ENCODE results near the gene NOTUM.
"Not testable (repeated sequence)": the region's sequence is repeated elsewhere in the genome, so short reads cannot be mapped to it uniquely, and the experiment has no call there.

The NOTUM gene

GRCh38 chr17:81956607-81957589 lies 4.1 kb downstream of the NOTUM start:
- no peak for DNase-seq

DNA sequence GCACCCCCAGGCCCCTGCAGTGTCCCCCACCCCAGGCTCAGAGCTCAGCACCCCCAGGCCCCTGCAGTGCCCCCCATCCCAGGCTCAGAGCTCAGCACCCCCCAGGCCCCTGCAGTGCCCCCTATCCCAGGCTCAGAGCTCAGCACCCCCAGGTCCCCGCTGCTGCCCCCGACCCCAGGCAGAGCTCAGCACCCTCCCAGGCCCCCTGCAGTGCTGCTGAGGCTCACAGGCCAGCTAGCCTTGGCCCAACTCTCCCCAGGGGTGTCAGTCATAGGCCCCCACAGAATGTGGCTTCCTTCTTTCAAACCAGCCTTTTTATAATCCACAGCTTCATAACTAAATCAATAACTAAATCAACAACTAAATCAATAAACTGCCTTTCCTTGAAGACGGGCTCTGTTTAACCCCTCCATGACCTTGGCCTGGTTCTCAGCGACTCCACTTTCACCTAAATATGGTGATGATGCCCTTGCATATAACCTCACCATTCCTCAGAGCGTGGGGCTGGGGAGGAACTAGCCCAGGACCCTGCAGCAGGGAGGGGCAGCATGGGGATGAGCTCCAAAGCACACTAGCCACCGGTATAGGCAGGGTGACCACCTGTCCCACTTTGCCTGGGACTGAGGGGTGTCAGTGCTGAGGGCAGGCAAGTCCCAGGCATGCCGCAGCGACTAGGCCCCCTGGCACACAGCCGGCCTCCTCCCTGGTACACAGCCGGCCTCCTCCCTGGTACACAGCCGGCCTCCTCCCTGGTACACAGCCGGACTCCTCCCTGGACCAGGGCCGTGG lies 5.0 kb downstream of the NOTUM start:
- no peak for DNase-seq

DNA sequence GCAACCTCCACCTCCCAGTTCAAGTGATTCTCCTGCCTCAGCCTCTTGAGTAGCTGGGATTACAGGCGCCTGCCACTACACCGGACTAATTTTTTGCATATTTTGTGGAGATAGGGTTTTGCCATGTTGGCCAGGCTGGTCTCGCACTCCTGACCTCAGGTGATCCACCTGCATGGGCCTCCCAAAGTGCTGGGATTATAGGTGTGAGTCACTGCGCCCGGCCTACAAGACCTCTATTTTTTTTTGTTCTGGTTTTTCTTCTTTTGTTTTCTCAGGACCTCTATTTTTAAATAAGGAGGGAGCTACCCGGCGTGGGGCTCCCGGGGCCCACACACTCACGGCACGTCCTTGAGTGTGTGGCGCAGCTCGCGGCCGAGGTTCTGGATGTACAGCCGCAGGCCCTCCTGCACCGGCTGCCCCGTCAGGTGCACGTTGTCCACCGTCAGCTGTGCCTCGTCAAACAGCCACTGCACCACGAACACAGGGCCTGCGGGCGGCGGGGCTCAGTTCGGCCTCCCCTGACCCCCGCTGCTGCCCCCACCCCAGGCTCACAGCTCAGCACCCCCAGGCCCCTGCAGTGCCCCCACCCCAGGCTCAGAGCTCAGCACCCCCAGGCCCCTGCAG lies 5.8 kb downstream of the NOTUM start:
- DNase-seq: no peak

DNA sequence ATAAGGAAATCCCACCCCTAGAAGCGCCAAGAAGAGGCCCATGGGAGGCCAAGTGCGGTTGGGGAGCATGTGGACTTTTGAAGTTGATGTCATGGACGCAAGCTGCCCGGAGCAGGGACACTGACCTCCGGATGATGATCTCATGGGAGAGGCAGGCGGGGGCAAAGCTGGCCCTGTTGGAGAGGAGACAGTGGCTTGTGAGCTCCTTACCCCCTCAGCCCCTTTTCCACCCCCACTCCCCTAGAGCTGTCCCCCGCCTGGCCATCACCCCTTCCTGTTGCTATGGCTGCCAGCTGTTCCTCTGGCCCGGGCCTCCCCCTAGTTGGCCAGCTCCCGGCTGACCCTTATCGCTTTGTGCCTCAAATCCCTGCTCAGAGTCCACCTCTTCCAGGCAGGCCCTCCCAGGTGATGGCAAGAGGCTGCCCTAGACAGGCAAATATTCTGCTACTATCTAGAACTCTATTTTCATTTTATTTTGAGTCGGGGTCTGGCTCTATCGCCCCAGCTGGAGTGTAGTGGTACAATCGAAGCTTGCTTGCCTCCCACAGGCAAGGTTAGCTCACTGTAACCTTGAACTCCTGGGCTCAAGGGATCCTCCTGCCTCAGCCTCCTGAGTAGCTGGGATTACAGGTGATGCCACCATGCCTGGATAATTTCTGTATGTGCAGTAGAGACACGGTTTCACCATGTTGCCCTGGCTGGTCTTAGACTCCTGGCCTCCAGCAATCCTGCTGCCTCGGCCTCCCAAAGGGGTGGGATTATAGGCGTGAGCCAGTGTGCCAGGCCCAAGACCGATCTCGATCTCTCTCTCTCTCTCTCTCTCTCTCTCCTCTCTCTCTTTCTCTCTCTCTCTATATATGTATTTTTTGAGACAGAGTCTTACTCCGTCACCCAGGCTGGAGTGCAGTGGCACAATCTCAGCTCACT lies 6.6 kb downstream of the NOTUM start:
- no peak for DNase-seq

GRCh38 chr17:81953443-81953842 lies 7.5 kb downstream of the NOTUM start:
- DNase-seq: not testable (repeated sequence)

DNA sequence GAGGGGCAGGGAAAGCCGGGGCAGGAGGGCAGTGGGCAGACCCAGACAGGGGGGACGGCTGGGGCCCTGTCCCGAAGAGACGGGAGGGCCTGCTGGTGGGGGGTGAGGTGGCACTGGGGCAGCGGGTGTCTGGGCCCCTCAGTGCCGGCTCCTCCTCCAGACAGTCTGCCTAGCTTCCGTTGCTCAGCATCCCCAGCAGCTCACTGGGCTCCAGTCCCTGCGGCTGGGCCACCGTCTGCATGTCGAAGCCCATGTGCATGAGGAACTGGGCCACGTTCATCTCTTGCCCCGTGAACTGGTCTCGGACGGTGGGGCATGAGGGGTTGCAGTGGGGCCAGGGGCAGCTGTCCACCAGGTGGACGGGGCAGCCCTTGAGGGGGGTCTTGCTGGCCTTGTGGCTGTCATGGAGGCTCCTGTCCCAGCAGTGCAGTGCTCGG lies 8.2 kb downstream of the NOTUM start:
- no peak for DNase-seq

GRCh38 chr17:81951785-81952684 lies 9.0 kb downstream of the NOTUM start:
- DNase-seq: no peak

GRCh38 chr17:81950501-81950900 lies 10.5 kb downstream of the NOTUM start:
- DNase-seq: no peak

DNA sequence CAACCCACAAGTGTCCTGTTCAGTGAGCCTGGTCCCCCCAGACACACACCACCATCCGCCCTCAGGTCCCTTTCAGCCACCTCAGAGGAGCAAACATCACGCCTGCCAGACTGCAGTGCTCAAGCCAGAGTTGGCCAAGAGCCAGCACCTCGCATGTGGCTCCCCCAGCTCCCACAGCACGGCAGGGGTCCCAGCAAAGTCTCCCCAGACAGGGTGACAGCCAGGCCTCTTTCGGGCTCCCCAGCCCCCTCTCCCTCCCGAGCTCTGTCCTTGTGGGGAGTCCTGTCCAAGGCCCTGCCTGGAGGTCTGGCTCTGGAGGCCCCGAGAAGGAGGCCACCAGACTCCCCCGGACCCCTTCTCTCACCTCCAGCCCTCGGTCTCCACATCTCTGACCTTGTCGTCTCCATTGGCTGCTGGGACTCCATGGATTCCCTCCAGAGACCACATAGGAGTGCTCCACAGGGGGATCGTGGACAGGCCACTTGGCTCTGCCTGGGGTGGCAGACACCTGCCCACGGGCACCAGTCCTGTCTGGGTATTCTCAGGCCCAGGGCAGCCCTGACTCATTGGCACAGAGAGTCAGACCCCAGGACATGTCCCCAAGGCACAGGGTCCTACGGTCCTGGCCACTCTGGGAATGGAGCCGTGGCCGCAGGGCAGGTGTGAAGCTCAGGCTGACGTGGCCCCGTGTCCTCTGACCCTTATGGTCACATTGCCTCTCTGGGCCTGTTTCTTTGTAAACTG lies 12.2 kb downstream of the NOTUM start:
- DNase-seq: no peak

DNA sequence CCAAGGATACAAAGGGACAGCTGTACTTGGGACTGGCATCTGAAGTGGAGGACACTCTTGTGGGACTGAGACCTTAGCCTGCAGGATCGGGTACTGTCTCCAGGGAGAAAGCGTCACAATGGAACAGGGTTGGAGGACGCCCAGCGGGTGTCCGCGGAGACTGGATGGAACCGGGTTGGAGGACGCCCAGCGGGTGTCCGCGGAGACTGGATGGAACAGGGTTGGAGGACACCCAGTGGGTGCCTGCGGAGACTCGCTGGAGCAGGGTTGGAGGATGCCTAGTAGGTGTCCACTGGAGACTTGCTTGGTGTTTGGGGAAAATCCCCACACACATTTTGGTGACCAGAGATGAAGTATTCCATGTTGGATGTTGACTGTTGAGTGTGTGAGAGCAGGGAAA lies 13.8 kb downstream of the NOTUM start, which contains the start of gene MYADML2:
MYADML2 (minus strand) TSS at position 45 of the 400 bp plus-strand sequence. CDS start 5,492 bp downstream, outside the sequence.
- no peak for DNase-seq

- DNase-seq: no peak
Observed at GRCh38 chr17:81944858-81945257, 16.1 kb downstream of the NOTUM start.

- DNase-seq: no peak
Observed at GRCh38 chr17:81942167-81942553, 18.8 kb downstream of the NOTUM start.

GRCh38 chr17:81941484-81942166 lies 19.4 kb downstream of the NOTUM start:
- no peak for DNase-seq

DNA sequence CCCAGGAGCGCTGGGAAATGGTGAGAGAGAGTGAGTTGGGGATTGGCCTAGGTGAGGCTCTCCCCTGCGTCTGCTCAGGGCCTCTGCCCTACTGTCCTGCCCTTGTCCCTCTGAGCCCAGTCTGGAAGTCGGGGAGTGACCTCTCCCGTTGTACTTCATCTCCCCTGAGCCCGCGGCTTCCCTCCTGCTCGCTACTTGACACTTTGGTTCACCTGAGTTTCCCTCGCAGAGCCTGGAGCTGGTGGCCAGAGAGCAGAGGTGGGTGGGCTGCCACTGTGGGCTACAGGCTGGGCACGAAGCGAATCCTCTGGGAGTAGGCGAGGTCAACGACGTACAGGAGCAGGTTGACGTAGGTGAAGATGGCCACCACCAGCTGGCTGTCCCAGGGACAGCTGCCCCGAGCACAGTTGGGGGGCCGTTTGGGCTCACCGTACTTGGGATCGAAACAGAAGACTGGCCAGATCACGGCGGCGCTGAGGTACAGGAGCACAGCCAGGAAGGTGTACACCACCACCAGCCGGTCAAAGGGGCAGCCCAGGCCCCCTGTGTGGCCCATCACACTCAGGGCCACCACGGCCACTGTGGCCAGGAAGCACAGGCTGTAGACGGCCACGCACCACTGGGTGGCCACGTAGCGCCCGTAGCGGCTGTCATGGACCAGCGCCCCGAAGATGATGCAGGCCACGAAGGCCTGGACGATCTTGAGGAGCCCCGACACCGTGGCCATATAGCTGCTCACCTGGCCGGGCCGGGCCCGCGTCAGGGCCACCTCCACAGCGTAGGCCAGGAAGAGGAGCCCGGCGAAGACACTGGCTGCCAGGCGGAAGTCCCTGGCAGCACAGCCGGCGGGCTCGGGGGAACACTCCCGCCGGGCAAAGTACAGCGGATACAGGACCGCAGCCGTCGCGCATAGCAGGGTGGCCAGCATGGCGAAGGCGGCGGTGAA lies 20.2 kb downstream of the NOTUM start:
- DNase-seq: no peak

DNA sequence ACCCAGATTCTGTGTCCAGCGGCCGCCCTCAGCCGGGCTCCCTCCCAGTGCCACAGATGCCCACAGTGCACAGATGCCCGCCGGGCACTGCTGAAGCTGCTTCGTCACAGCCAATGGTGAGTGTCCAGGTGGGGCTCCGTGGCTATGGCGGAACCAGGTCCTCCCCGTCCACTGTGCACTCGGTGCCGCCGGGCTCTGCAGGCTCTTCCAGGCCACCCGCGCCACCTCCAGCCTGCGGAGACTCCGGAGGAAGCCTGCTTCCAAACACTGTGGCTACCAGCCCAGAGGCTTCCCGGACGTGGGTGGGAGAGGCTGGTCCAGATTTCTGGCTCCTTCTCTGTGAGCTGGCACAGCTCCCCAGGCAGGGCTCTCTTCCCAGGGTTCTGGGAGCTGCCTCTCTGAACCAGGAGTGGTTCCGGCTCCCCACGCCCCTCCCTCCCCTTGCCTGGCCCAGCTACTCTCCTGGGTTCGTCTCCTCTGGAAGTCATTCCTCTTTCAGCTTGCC lies 21.1 kb downstream of the NOTUM start:
- no peak for DNase-seq

GRCh38 chr17:81939218-81939617 lies 21.8 kb downstream of the NOTUM start:
- no peak for DNase-seq

GRCh38 chr17:81935709-81936084 lies 25.3 kb downstream of the NOTUM start:
- DNase-seq: no peak
